Hepatocyte (in vitro differentiated cells): ENCODE measurements around the gene STK17B.

ENCODE experiments used
- EZH2 ChIP-seq: fragments of 200-600 bp; sonication (generic); IDR thresholded peaks from 2 replicates; pipeline ENCODE4 v1.6.1; 2016; ENCODE audit warnings: antibody characterized with exemption, mild to moderate bottlenecking, borderline replicate concordance
- TF ChIP-seq, protein P1 (sequence below): fragments of 200-600 bp; sonication (generic); IDR thresholded peaks from 2 replicates; pipeline ENCODE4 v1.5.1; 2016; ENCODE audit warnings: antibody characterized with exemption, mild to moderate bottlenecking; ENCODE audit not compliant: poor library complexity

DNA sequence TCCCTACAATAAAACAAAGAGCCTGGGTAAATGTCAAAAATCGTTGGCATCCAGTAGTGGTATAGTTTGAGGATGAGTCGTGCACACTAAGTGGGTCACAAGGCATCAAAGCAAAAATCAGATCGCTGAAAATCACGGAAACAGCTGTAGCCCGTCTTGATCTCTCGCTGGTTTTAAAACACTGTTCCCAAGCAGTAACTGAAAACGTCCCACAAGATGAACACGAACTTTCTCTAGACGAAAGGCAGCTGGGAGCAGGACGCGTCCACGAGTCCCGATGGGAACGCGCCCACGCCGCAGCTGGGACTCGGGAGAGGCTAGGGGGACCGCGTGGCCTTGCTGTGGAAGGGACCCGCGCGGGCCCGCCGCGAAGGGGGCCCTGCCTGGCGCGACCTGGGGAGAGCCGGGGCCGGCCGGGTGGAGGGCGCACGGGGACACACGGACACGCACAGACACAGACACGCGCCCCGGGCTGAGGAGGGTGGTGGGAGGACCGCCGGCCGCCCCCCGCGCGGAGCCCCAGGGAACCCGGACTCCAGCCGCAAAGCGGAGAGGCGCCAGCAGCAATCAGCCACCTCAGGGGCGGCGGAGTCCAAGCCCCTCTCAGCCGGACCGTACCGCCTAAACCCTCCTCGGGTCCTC is 651 bp downstream of the STK17B start:
- TF ChIP-seq, protein P1, sequence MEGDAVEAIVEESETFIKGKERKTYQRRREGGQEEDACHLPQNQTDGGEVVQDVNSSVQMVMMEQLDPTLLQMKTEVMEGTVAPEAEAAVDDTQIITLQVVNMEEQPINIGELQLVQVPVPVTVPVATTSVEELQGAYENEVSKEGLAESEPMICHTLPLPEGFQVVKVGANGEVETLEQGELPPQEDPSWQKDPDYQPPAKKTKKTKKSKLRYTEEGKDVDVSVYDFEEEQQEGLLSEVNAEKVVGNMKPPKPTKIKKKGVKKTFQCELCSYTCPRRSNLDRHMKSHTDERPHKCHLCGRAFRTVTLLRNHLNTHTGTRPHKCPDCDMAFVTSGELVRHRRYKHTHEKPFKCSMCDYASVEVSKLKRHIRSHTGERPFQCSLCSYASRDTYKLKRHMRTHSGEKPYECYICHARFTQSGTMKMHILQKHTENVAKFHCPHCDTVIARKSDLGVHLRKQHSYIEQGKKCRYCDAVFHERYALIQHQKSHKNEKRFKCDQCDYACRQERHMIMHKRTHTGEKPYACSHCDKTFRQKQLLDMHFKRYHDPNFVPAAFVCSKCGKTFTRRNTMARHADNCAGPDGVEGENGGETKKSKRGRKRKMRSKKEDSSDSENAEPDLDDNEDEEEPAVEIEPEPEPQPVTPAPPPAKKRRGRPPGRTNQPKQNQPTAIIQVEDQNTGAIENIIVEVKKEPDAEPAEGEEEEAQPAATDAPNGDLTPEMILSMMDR = no peak
- TF ChIP-seq EZH2 = no peak
